NOMO-1 (cell line): ENCODE data around the gene SLC4A3.
A peak's percentile ranks its signal among the peaks of the same experiment; 100 is the strongest.
"Not testable (repeated sequence)": the region's sequence is repeated elsewhere in the genome, so short reads cannot be mapped to it uniquely, and the experiment has no call there.

Experiments
- DNase-seq, 2 experiments: peaks; one replicate each; lab custom pipeline; 2025; ENCODE audit not compliant: unreplicated experiment in 2 of 2; lab: John Stamatoyannopoulos, UW

Gene SLC4A3

DNA sequence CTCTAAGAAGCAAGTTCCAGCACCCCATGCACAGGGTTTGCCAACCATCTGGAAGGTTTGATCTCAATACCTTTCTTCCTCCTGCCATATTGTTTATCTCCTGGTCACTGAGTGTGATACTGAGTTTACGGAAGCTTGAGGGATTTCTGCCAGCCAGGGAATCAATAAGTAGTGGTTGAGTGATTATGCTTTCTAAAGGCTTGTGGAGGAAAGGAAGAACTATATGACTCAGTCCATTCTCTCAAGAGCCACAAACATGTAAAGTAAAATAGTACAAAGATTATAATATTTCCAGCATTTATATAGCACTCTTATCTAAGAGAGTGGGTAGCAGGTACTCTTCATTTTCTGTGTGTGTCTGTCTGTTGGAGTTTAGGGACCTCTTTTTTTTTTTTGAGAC, 49.2 kb downstream of the SLC4A3 start:
- DNase-seq: no peak

DNA sequence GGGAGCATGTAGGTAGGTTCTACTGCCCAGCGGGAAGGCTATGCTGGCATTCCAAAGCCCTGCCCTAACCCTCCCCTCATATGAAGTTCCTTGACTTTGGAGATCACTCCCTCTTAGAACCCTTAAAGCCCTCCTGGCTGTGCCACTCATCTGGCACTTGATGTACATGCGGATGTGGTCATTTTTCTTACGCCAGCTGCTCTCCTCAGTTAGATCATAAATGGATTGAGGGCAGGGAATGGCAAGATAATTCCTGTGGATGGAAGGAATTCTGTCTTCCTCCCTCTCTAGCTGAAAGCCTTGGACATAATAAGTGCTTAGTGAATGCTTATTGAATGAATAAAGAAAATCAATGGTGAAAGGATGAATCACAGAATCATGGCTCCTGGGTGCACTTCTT, 51.6 kb downstream of the SLC4A3 start:
- no peak for DNase-seq

DNA sequence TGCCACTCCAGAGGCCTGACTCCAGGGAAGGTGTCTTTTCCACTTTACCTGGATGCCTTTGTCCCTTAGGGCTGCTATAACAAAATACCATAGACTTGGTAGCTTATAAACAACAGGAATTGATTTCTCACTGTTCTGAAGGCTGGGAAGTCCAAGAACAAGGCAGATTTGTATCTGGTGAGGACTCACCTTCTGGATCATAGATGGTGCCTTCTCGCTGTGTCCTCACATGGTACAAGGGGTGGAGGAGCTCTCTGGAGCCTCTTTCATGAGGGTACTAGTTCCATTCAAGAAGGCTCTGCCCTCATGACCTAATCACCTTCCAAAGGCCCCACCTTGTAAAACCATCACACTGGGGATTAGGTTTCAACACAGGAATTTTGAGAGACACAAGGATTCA, 52.1 kb downstream of the SLC4A3 start:
- DNase-seq: no peak

GRCh38 chr2:219680958-219681693, 53.7 kb downstream of the SLC4A3 start:
- no peak for DNase-seq

- no peak for DNase-seq
These were observed 54.4 kb downstream of the SLC4A3 start for GRCh38 chr2:219681694-219682300.

DNA sequence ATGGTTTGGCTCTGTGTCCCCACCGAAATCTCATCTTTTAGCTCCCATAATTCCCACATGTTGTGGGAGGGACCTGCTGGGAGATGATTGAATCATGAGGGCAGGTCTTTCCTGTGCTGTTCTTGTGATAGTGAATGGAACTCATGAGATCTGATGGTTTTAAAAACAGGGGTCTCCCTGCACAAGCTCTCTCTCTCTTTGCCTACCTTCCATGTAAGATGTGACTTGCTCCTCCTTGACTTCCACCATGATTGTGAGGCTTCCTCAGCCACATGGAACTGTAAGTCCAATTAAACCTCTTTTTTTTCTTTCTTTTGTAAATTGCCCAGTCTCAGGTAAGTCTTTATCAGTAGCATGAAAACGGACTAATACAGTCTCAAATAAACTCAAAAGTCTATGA, 56.0 kb downstream of the SLC4A3 start:
- not testable (repeated sequence) for DNase-seq

DNA sequence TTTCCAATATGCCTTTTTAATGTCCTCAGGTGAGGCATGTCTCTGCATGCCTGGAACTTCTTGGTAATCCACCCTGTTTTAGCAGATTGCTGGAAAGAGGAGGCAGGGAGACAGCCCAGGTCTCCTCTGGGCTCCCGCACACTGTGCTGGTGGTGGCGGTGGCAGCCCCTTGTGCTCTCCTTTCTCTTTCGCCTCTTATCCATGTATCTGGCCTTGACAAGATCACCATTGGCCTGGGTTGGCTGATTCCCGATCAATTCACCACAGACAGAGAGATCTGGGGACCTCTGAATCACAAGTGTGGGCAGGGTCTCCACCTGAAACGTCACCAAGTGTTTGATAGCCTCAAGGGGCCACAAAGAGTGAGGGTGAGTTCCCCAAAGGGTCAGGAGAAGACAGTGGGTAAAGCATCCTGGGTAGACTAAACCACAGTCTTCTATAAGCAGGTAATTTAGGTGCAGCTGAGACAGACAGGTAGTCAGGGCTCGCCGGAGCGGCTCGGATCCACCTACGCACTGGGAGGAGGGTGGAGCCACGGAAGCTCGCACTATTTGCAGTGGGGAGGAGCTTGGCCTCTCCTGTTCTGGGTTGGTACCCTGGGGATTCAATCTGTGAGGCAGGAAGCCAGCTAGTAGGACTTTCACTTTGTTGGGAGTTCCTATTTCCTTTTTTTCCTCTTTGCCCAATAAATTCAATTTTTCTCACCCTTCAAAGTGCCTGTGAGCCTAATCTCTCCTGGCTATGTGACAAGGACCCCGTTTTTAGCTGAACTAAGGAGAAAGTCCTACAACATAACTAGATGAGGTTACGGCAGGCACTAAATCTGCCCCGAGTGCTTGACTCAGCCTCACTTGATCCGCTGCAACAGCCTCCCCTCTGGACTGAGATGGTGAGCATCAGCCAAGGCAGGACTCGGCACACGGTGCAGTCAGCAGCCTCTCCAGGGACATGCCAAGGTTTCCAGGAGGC, 57.6 kb downstream of the SLC4A3 start:
- peak; percentile 49 to 50 for DNase-seq

DNA sequence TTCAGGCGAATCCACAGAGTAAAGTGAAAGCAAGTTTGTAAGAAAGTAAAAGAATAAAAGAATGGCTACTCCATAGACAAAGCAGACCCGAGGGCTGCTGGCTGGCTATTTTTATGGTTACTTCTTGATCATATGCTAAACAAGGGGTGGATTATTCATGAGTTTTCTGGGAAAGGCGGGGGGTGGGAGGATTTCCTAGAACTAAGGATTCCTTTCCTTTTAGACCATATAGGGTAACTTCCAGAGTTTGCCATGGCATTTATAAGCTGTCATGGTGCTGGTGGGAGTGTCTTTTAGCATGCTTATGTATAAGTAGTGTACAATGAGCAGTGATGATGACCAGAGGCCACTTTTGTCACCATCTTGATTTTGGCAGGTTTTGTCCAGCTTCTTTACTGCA, 59.8 kb downstream of the SLC4A3 start:
- no peak for DNase-seq

DNA sequence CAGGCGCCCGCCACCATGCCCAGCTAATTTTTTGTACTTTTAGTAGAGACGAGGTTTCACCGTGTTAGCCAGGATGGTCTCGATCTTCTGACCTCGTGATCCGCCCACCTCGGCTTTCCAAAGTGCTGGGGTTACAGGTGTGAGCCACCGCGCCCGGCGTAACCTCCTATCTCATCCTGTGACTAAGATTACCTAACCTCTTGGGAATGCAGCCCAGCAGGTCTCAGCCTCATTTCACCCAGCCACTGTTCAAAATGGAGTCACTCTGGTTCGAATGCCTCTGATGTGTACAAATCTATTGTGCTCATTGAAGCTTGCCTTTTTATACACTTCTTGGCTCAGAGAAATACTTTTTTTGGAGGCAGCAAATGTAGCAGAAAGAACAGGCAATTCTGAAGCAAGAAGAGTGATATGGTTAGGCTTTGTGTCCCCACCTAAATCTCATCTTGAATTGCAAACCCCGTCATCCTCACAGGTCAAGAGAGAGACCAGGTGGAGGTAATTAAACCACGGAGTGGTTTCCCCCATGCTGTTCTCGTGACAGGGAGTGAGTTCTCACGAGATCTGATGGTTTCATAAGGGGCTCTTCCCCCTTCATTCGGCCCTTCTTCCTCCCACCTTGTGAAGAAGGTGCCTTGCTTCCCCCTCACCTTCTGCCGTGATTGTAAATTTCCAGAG, 60.6 kb downstream of the SLC4A3 start:
- DNase-seq: no peak

GRCh38 chr2:219688560-219689445, 61.4 kb downstream of the SLC4A3 start:
- DNase-seq: no peak

- DNase-seq: peak; percentile 24 to 61
These were observed 62.5 kb downstream of the SLC4A3 start for GRCh38 chr2:219689676-219690628.

GRCh38 chr2:219691571-219691970, 64.1 kb downstream of the SLC4A3 start:
- DNase-seq: no peak
